HCT116 (cell line): ENCODE results near the gene STK39. TPM values are rescaled to one million over a fixed set of nuclear protein-coding genes. Genes with fewer than 3 reads are reported as not detected.
A peak's percentile ranks its signal among the peaks of the same experiment; 100 is the strongest.

ENCODE experiments used
- ATAC-seq: fragments of 200-7000 bp; cut with Tn5 transposase; 2 replicates; pipeline ENCODE4 v1.9.1; 2020; ENCODE audit warnings: mild to moderate bottlenecking, moderate library complexity
- BruUV-seq: library from RNA; stranded (reverse); fragments of 400-500 nt; replicated peaks from 2 replicates; lab custom pipeline; 2021; lab: Mats Ljungman, UMichigan
- CTCF ChIA-PET: fragments of 300-600 bp; sonication (Branson Sonifier 250); formaldehyde crosslinking; loops from one replicate; lab custom pipeline; 2021; ENCODE audit warnings: antibody characterized with exemption; lab: Charles Lee
- POLR2A ChIA-PET: fragments of 300-600, 350-600 bp; sonication (Branson Sonifier 250); formaldehyde crosslinking; loops from one replicate; lab custom pipeline; 2021; ENCODE audit warnings: antibody characterized with exemption; lab: Charles Lee
- RAD21 ChIA-PET, 2 experiments: fragments of 300-600 bp; sonication (Branson Sonifier 250); formaldehyde crosslinking; loops; one replicate each; lab custom pipeline; 2023; ENCODE audit warnings: low total read pairs in 2 of 2; ENCODE audit not compliant: uncharacterized antibody in 2 of 2, unreplicated experiment in 2 of 2, low non-redundant PET in 1 of 2; lab: Charles Lee
- DNase-seq: peaks from one replicate; pipeline ENCODE4 v3.0.0-alpha.2; 2010; ENCODE audit warnings: low read depth, low spot score
- H2AFZ ChIP-seq: fragments of 200-600 bp; shearing (Covaris generic), sonication (generic); 2 replicates; pipeline ENCODE4 v1.6.1; 2017; ENCODE audit warnings: low read depth, mixed run types, mixed read lengths, antibody characterized with exemption, low read length; ENCODE audit not compliant: poor library complexity, severe bottlenecking
- H3K27ac ChIP-seq: 2 replicates; pipeline ENCODE4 v1.5.1; 2012; ENCODE audit warnings: low read depth, low read length
- H3K27me3 ChIP-seq: fragments of 200-600 bp; sonication (generic); 2 replicates; pipeline ENCODE4 v1.6.1; 2016; ENCODE audit warnings: mixed run types, low read length, mixed read lengths; ENCODE audit not compliant: insufficient read depth
- H3K36me3 ChIP-seq, 2 experiments: fragments of 200-500 bp in 1 of 2; fragments of 200-600 bp in 1 of 2; sonication (Bioruptor generic) in 1 of 2; sonication (generic) in 1 of 2; 2 replicates each; pipeline versions ENCODE4 v1.5.1 to v1.6.1; 2014 to 2016; ENCODE audit warnings: low read length in 2 of 2, inconsistent platforms in 1 of 2, mixed read lengths in 1 of 2, mixed run types in 1 of 2; ENCODE audit not compliant: insufficient read depth in 2 of 2, control insufficient read depth in 1 of 2
- H3K4me1 ChIP-seq, 2 experiments: fragments of 200-600 bp in 1 of 2; sonication (generic) in 1 of 2; 2 replicates each; pipeline versions ENCODE4 v1.5.1 to v1.6.1; 2012 to 2017; ENCODE audit warnings: low read length in 2 of 2, inconsistent platforms in 1 of 2, mild to moderate bottlenecking in 1 of 2, mixed read lengths in 1 of 2, mixed run types in 1 of 2, moderate library complexity in 1 of 2; ENCODE audit not compliant: insufficient read depth in 2 of 2, control insufficient read depth in 1 of 2
- H3K4me2 ChIP-seq: fragments of 200-600 bp; sonication (generic); 2 replicates; pipeline ENCODE4 v1.6.1; 2017; ENCODE audit warnings: mixed run types, low read length, mixed read lengths
- H3K4me3 ChIP-seq, 2 experiments: fragments of 200-600 bp in 1 of 2; sonication (generic) in 1 of 2; replicated peaks in 1 of 2; 2 replicates each; pipeline ENCODE4 v1.5.1; 2011 to 2016; ENCODE audit warnings: low read length in 2 of 2, control low read depth in 1 of 2, low read depth in 1 of 2, mild to moderate bottlenecking in 1 of 2, mixed read lengths in 1 of 2, mixed run types in 1 of 2
- H3K79me2 ChIP-seq: fragments of 200-600 bp; sonication (generic); 2 replicates; pipeline ENCODE4 v1.6.1; 2017; ENCODE audit warnings: mild to moderate bottlenecking, mixed run types, low read length, moderate library complexity, mixed read lengths; ENCODE audit not compliant: insufficient read depth
- H3K9ac ChIP-seq: fragments of 200-600 bp; sonication (generic); 2 replicates; pipeline ENCODE4 v1.6.1; 2016; ENCODE audit warnings: low read length, mixed read lengths
- H3K9me2 ChIP-seq: fragments of 200-600 bp; sonication (generic), shearing (Covaris generic); 2 replicates; pipeline ENCODE4 v1.6.1; 2017; ENCODE audit warnings: mixed run types, mild to moderate bottlenecking, moderate library complexity; ENCODE audit not compliant: insufficient read depth
- H3K9me3 ChIP-seq, 2 experiments: fragments of 200-500 bp in 1 of 2; fragments of 200-600 bp in 1 of 2; sonication (Bioruptor generic) in 1 of 2; sonication (generic) in 1 of 2; 2 replicates each; pipeline ENCODE4 v1.6.1; 2014 to 2017; ENCODE audit warnings: low read length in 2 of 2, mixed read lengths in 2 of 2, inconsistent platforms in 1 of 2, low read depth in 1 of 2, mild to moderate bottlenecking in 1 of 2, mixed run types in 1 of 2, moderate library complexity in 1 of 2; ENCODE audit not compliant: control insufficient read depth in 1 of 2, insufficient read depth in 1 of 2
- H4K20me1 ChIP-seq: fragments of 200-600 bp; sonication (generic), shearing (Covaris generic); 2 replicates; pipeline ENCODE4 v1.6.1; 2017; ENCODE audit warnings: mixed run types, mild to moderate bottlenecking, moderate library complexity; ENCODE audit not compliant: insufficient read depth
- CBX3 ChIP-seq: IDR thresholded peaks from 2 replicates; pipeline ENCODE4 v1.6.1; 2012; ENCODE audit warnings: low read depth
- CEBPB ChIP-seq: IDR thresholded peaks from 2 replicates; pipeline ENCODE4 v1.6.1; 2012; ENCODE audit warnings: low read depth
- EGR1 ChIP-seq: IDR thresholded peaks from 2 replicates; pipeline ENCODE4 v1.6.1; 2012; ENCODE audit warnings: low read depth
- JUND ChIP-seq: IDR thresholded peaks from 2 replicates; pipeline ENCODE4 v1.6.1; 2012
- MAX ChIP-seq: IDR thresholded peaks from 2 replicates; pipeline ENCODE4 v1.6.1; 2012
- POLR2AphosphoS5 ChIP-seq: IDR thresholded peaks from 2 replicates; pipeline ENCODE4 v1.6.1; 2011; ENCODE audit warnings: mild to moderate bottlenecking, low read depth, low read length, moderate library complexity
- SP1 ChIP-seq: IDR thresholded peaks from 2 replicates; pipeline ENCODE4 v1.6.1; 2012; ENCODE audit warnings: low read depth
- ZNF274 ChIP-seq: fragments of 200-500 bp; sonication (Bioruptor generic); IDR thresholded peaks from 2 replicates; pipeline ENCODE4 v1.6.1; 2014; ENCODE audit warnings: mild to moderate bottlenecking, low read depth, low read length, inconsistent platforms
- intact Hi-C: fragments of 100-400 bp; cut with micrococcal nuclease; formaldehyde crosslinking; loops from 2 replicates; pipeline ENCODE4 v1.10.0; 2022
- total RNA-seq: library from RNA; stranded (reverse); gene quantifications from one replicate; pipeline ENCODE4 v1.2.1, GENCODE V29; 2021; ENCODE audit not compliant: unreplicated experiment
- TF ChIP-seq, protein P1 (sequence below), 3 experiments: fragments of 200-600 bp in 1 of 3; sonication (generic) in 1 of 3; IDR thresholded peaks in 2 of 3; conservative IDR thresholded peaks in 1 of 3; 2 replicates each; pipeline ENCODE4 v1.5.1; 2012 to 2017; ENCODE audit warnings: low read depth in 2 of 3, low read length in 2 of 3, antibody characterized with exemption in 1 of 3, borderline replicate concordance in 1 of 3, control low read depth in 1 of 3, mild to moderate bottlenecking in 1 of 3, mixed read lengths in 1 of 3, mixed run types in 1 of 3, moderate library complexity in 1 of 3; ENCODE audit not compliant: insufficient read depth in 1 of 3
- TF ChIP-seq, protein P2 (sequence below): IDR thresholded peaks from 2 replicates; pipeline ENCODE4 v1.6.1; 2012; ENCODE audit warnings: low read depth

Gene STK39
- total RNA-seq, 1 experiment from 2014 or later, result 118 TPM

DNA sequence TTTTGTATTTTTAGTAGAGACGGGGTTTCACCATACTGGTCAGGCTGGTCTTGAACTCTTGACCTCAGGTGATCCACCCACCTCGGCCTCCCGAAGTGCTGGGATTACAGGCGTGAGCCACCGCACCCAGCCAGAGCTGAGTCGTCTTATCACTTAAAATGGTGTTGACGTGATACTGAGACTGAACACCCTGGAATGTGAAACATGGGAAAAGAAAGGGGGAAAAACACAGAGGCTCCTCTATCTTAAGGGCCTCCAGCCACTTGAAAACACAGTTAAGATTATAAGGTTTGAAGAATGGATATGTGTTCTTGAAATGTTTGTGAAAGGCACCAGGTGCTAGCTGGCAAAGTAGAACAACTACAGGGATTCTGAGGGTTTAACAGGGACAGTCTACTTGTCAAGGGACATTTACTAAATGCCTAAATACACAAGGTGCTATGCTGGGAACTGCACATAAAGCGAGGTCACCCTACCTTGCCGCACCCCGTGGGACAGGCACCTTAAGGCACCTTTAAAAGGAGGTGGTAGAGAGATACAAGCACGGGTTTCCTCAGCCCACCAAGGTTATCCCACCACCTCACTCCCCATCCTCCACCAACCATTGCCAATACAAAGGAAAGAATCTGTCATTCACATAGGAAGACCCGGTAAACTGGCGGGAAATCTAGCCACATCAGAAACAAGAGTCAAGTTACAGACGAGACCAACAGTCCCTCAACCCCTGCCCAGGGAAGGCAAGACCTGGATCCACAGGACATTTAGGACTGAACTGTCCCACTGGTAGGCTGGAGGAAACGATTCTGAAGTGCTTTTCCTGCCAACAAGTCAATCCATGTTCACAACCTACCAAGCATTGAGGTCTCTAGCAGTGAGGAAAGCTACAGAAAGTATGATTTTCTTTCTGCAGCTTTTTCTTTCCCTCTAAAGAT lies 43.4 kb downstream of the STK39 start:
- H3K4me3 ChIP-seq, result peak overlapping the region; percentile 4 to 29; a peak in 1 of 4 replicates
- H3K4me1 ChIP-seq, result peaks cover 92 to 100% of the 10 kb centered on the region in 2 experiments
- H3K9me2 ChIP-seq, result no peaks in the 10 kb centered on the region
- H3K9me3 ChIP-seq, result no peaks in the 10 kb centered on the region
- intact Hi-C loops, result no loop called here
- TF ChIP-seq, protein P1, sequence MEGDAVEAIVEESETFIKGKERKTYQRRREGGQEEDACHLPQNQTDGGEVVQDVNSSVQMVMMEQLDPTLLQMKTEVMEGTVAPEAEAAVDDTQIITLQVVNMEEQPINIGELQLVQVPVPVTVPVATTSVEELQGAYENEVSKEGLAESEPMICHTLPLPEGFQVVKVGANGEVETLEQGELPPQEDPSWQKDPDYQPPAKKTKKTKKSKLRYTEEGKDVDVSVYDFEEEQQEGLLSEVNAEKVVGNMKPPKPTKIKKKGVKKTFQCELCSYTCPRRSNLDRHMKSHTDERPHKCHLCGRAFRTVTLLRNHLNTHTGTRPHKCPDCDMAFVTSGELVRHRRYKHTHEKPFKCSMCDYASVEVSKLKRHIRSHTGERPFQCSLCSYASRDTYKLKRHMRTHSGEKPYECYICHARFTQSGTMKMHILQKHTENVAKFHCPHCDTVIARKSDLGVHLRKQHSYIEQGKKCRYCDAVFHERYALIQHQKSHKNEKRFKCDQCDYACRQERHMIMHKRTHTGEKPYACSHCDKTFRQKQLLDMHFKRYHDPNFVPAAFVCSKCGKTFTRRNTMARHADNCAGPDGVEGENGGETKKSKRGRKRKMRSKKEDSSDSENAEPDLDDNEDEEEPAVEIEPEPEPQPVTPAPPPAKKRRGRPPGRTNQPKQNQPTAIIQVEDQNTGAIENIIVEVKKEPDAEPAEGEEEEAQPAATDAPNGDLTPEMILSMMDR (IDR thresholded peaks at IDR 0.05 in 2 of 3, conservative IDR thresholded peaks at IDR 0.05 in 1 of 3; ENCODE audit: borderline replicate concordance in 1 of 3, insufficient read depth in 1 of 3, low read depth in 2 of 3, low read length in 2 of 3), result no peak
- no peak for TF ChIP-seq CEBPB
- TF ChIP-seq SP1, result peak; percentile 81
- TF ChIP-seq ZNF274, result no peak
- TF ChIP-seq, protein P2, sequence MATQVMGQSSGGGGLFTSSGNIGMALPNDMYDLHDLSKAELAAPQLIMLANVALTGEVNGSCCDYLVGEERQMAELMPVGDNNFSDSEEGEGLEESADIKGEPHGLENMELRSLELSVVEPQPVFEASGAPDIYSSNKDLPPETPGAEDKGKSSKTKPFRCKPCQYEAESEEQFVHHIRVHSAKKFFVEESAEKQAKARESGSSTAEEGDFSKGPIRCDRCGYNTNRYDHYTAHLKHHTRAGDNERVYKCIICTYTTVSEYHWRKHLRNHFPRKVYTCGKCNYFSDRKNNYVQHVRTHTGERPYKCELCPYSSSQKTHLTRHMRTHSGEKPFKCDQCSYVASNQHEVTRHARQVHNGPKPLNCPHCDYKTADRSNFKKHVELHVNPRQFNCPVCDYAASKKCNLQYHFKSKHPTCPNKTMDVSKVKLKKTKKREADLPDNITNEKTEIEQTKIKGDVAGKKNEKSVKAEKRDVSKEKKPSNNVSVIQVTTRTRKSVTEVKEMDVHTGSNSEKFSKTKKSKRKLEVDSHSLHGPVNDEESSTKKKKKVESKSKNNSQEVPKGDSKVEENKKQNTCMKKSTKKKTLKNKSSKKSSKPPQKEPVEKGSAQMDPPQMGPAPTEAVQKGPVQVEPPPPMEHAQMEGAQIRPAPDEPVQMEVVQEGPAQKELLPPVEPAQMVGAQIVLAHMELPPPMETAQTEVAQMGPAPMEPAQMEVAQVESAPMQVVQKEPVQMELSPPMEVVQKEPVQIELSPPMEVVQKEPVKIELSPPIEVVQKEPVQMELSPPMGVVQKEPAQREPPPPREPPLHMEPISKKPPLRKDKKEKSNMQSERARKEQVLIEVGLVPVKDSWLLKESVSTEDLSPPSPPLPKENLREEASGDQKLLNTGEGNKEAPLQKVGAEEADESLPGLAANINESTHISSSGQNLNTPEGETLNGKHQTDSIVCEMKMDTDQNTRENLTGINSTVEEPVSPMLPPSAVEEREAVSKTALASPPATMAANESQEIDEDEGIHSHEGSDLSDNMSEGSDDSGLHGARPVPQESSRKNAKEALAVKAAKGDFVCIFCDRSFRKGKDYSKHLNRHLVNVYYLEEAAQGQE, result no peak
- peak; percentile 40 for TF ChIP-seq JUND
- peak; percentile 62 for TF ChIP-seq POLR2AphosphoS5
- 0 out of 2 replicates have a peak, but pooled peaks have one; percentile 37 for TF ChIP-seq CBX3
- peak; percentile 42; the same call in 1 of the 2 replicates for TF ChIP-seq MAX
- TF ChIP-seq EGR1, result peak; percentile 45
- no peaks in the 10 kb centered on the region for H4K20me1 ChIP-seq
- no peaks in the 10 kb centered on the region for H3K27me3 ChIP-seq
- H3K36me3 ChIP-seq, result no peaks in the 10 kb centered on the region
- H3K9ac ChIP-seq, result peak overlapping the region; percentile 54
- H2AFZ ChIP-seq, result no peak overlapping the region
- ATAC-seq, result peak; percentile 72
- H3K27ac ChIP-seq, result peak overlapping the region; percentile 99
- ChIA-PET CTCF (no interaction called here), RAD21 (no interaction called here), POLR2A (interaction anchor here (4.7 kb wide), 1 partner anchor 13 kb away, joined by 33 read pairs; no protein-coding TSS in a partner anchor)
- TSS peak; percentile 12 for BruUV-seq
- H3K79me2 ChIP-seq, result peaks cover 99% of the 10 kb centered on the region
- H3K4me2 ChIP-seq, result peak overlapping the region; percentile 60
- DNase-seq, result no peak
